ENCODE data around the gene SLC38A1.

SLC38A1 gene

GRCh38 chr12:46218322-46219095, 50.3 kb downstream of the SLC38A1 start:
- no peaks in the 10 kb centered on the region for H3K79me2 ChIP-seq (ENCODE audit: insufficient read depth, low read length)
- H3K4me1 ChIP-seq (ENCODE audit: insufficient read depth, low read length) = peaks cover 61% of the 10 kb centered on the region
- peak overlapping the region; percentile 58 for H3K4me2 ChIP-seq (ENCODE audit: insufficient read depth, low read length)
- ATAC-seq (ENCODE audit: insufficient read depth, low read depth) (no peak), DNase-seq (peak; percentile 21)
- peaks cover 16% of the 10 kb centered on the region for H4K20me1 ChIP-seq (ENCODE audit: insufficient read depth, low read length)
- peak overlapping the region in 1 of 2 experiments; percentile 23; a peak in 2 of 4 replicates for H3K4me3 ChIP-seq (ENCODE audit: low read depth in 1 of 2, low read length in 2 of 2)
- H2AFZ ChIP-seq (ENCODE audit: low read depth, low read length) = no peak overlapping the region
- H3K36me3 ChIP-seq (ENCODE audit: insufficient read depth, low read length) = no peaks in the 10 kb centered on the region
- peak overlapping the region; percentile 47 for H3K27ac ChIP-seq (ENCODE audit: low read length)
- no peak overlapping the region for H3K9ac ChIP-seq (ENCODE audit: low read depth, low read length)
- H3K9me3 ChIP-seq (ENCODE audit: insufficient read depth, low read length, severe bottlenecking) = no peaks in the 10 kb centered on the region
- H3K27me3 ChIP-seq (ENCODE audit: insufficient read depth, low read length, poor library complexity) = no peaks in the 10 kb centered on the region
- no peak for TF ChIP-seq EZH2 (IDR thresholded peaks at IDR 0.05; ENCODE audit: borderline replicate concordance, low read depth, low read length, severe bottlenecking)
- TF ChIP-seq, protein P1, sequence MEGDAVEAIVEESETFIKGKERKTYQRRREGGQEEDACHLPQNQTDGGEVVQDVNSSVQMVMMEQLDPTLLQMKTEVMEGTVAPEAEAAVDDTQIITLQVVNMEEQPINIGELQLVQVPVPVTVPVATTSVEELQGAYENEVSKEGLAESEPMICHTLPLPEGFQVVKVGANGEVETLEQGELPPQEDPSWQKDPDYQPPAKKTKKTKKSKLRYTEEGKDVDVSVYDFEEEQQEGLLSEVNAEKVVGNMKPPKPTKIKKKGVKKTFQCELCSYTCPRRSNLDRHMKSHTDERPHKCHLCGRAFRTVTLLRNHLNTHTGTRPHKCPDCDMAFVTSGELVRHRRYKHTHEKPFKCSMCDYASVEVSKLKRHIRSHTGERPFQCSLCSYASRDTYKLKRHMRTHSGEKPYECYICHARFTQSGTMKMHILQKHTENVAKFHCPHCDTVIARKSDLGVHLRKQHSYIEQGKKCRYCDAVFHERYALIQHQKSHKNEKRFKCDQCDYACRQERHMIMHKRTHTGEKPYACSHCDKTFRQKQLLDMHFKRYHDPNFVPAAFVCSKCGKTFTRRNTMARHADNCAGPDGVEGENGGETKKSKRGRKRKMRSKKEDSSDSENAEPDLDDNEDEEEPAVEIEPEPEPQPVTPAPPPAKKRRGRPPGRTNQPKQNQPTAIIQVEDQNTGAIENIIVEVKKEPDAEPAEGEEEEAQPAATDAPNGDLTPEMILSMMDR (IDR thresholded peaks at IDR 0.05; ENCODE audit: borderline replicate concordance, extremely low read depth, low read length, poor library complexity, severe bottlenecking) = no peak

GRCh38 chr12:46217541-46218321, 51.1 kb downstream of the SLC38A1 start:
- Histone ChIP-seq H3K36me3 (ENCODE audit: insufficient read depth, low read length) (no peaks in the 10 kb centered on the region), H3K9ac (ENCODE audit: low read depth, low read length) (no peak overlapping the region)

GRCh38 chr12:46214668-46215436, 54.0 kb downstream of the SLC38A1 start:
- peaks cover 16% of the 10 kb centered on the region for H4K20me1 ChIP-seq (ENCODE audit: insufficient read depth, low read length)
- peak; percentile 48 for DNase-seq
- H3K9ac ChIP-seq (ENCODE audit: low read depth, low read length) = no peak overlapping the region
- H3K4me3 ChIP-seq (ENCODE audit: low read depth in 1 of 2, low read length in 2 of 2) = no peak overlapping the region; a peak in 1 of 4 replicates
- no peaks in the 10 kb centered on the region for H3K36me3 ChIP-seq (ENCODE audit: insufficient read depth, low read length)
- ATAC-seq (ENCODE audit: insufficient read depth, low read depth) = peak; percentile 54
- H3K27ac ChIP-seq (ENCODE audit: low read length) = peak overlapping the region; percentile 54
- H3K4me1 ChIP-seq (ENCODE audit: insufficient read depth, low read length) = peaks cover 60% of the 10 kb centered on the region
- H3K79me2 ChIP-seq (ENCODE audit: insufficient read depth, low read length) = no peaks in the 10 kb centered on the region
- no peaks in the 10 kb centered on the region for H3K27me3 ChIP-seq (ENCODE audit: insufficient read depth, low read length, poor library complexity)
- no peak overlapping the region for H2AFZ ChIP-seq (ENCODE audit: low read depth, low read length)
- no peak for TF ChIP-seq EZH2 (IDR thresholded peaks at IDR 0.05; ENCODE audit: borderline replicate concordance, low read depth, low read length, severe bottlenecking)
- TF ChIP-seq, protein P1 (IDR thresholded peaks at IDR 0.05; ENCODE audit: borderline replicate concordance, extremely low read depth, low read length, poor library complexity, severe bottlenecking) = no peak
- 0 out of 2 replicates have a peak overlapping the region, but pooled peaks have one; percentile 26 for H3K4me2 ChIP-seq (ENCODE audit: insufficient read depth, low read length)
- no peaks in the 10 kb centered on the region for H3K9me3 ChIP-seq (ENCODE audit: insufficient read depth, low read length, severe bottlenecking)

More at GRCh38 chr12:46217541-46218321, 51.1 kb downstream of the SLC38A1 start:
- Histone ChIP-seq H3K4me1 (ENCODE audit: insufficient read depth, low read length) (peaks cover 61% of the 10 kb centered on the region), H4K20me1 (ENCODE audit: insufficient read depth, low read length) (peaks cover 16% of the 10 kb centered on the region), H2AFZ (ENCODE audit: low read depth, low read length) (no peak overlapping the region), H3K79me2 (ENCODE audit: insufficient read depth, low read length) (no peaks in the 10 kb centered on the region), H3K4me2 (ENCODE audit: insufficient read depth, low read length) (peak overlapping the region; percentile 58), H3K4me3 (ENCODE audit: low read depth in 1 of 2, low read length in 2 of 2) (peak overlapping the region in 1 of 2 experiments; percentile 23; a peak in 2 of 4 replicates), H3K27me3 (ENCODE audit: insufficient read depth, low read length, poor library complexity) (no peaks in the 10 kb centered on the region), H3K27ac (ENCODE audit: low read length) (peak overlapping the region; percentile 52), H3K9me3 (ENCODE audit: insufficient read depth, low read length, severe bottlenecking) (no peaks in the 10 kb centered on the region)
- no peak for TF ChIP-seq EZH2 (IDR thresholded peaks at IDR 0.05; ENCODE audit: borderline replicate concordance, low read depth, low read length, severe bottlenecking)
- TF ChIP-seq, protein P1 (IDR thresholded peaks at IDR 0.05; ENCODE audit: borderline replicate concordance, extremely low read depth, low read length, poor library complexity, severe bottlenecking) = no peak
- DNase-seq (peak; percentile 71), ATAC-seq (ENCODE audit: insufficient read depth, low read depth) (peak; percentile 93)
